Muscle of leg (tissue), 11 donors: ENCODE data around the gene IRS1. TPM values are rescaled to one million over a fixed set of nuclear protein-coding genes. Genes with fewer than 3 reads are reported as not detected.
A peak's percentile ranks its signal among the peaks of the same experiment; 100 is the strongest.

Experiments used
- DNase-seq: peaks from one replicate; pipeline ENCODE4 v3.0.0; 2013
- H3K27ac ChIP-seq: one replicate; pipeline ENCODE4 v1.5.1; 2013; ENCODE audit warnings: mild to moderate bottlenecking, low read length, control low read depth
- H3K27me3 ChIP-seq: one replicate; pipeline ENCODE4 v1.6.1; 2013; ENCODE audit warnings: low read length; ENCODE audit not compliant: control insufficient read depth, insufficient read depth
- H3K36me3 ChIP-seq: one replicate; pipeline ENCODE4 v1.6.1; 2013; ENCODE audit warnings: low read length; ENCODE audit not compliant: control insufficient read depth, insufficient read depth
- H3K4me1 ChIP-seq: one replicate; pipeline ENCODE4 v1.6.1; 2013; ENCODE audit warnings: low read length; ENCODE audit not compliant: control insufficient read depth, insufficient read depth
- H3K4me3 ChIP-seq: one replicate; pipeline ENCODE4 v1.5.1; 2013; ENCODE audit warnings: low read length, control low read depth
- H3K9me3 ChIP-seq: replicated peaks from 2 replicates; pipeline ENCODE4 v1.6.1; 2013; ENCODE audit warnings: low read depth, low read length; ENCODE audit not compliant: control insufficient read depth
- WGBS: methylation state at CpG from one replicate; pipeline ENCODE4 v1.1.5; 2013; ENCODE audit warnings: missing lambda C conversion rate; ENCODE audit not compliant: insufficient coverage; 5-methylcytosine and 5-hydroxymethylcytosine counted together
- polyA plus RNA-seq, 8 donors: library from polyadenylated mRNA; unstranded; fragments of 120-200 nt; gene quantifications; one replicate each; pipeline versions ENCODE4 v1.2.1 to v1.2.3, GENCODE V29; 2013; ENCODE audit warnings: inconsistent platforms in 1 of 8, low replicate concordance in 1 of 8; ENCODE audit not compliant: insufficient read length in 8 of 8, insufficient read depth in 1 of 8
- total RNA-seq: library from RNA; stranded (reverse); fragments of 120-200 nt; gene quantifications from one replicate; pipeline ENCODE4 v1.2.4, GENCODE V29; 2013

IRS1 gene
- total and polyA plus RNA-seq, 9 donors: 9.2 to 22.1 (median 14.3) TPM

DNA sequence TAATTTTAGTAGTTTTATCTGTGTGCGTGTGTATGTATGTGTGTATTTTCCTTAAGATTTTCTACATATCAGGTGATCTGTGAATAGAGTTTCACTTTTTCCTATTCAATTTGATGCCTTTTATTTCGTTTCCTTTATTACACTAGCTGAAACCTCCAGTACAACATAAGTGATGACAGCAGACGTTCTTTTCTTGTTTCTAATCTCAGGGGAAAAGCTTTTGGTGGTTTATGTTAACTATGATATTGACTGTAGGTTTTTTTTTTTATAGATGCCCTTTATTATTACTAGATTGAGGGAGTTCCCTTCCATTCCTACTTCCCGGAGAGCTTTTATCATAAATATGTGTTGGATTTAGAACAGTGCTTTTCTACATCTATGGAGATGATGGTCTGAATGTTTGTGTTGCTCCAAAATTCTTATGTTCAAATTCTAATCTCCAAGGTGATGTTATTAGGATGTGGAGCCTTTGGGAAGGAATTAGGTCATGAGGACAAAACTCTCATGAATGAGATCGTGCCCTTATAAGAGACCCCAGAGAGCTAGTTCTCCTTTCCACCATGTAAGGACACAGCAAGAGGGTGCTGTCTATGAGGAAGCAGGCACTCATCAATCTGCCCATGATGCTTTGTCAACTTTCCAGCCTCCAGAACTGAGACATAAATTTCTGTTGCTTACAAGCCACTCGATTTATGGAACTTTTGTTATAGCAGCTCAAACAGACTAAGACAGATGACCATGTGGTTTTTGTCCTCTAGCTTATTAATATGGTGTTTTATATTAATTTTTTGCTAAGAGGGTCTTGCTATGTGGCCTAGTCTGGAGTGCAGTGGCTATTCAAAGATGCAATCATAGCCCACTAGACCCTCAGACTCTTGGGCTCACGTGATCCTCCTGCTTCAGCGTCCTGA is 30.4 kb upstream of the IRS1 start:
- DNase-seq: no peak
- no peaks in the 10 kb centered on the region for H3K27me3 ChIP-seq
- no CpG with 5 or more reads among the region's 8 CpGs for WGBS

GRCh38 chr2:226828191-226828590 is 28.6 kb upstream of the IRS1 start:
- Histone ChIP-seq H3K27me3 (no peaks in the 10 kb centered on the region), H3K9me3 (no peaks in the 10 kb centered on the region), H3K4me1 (no peaks in the 10 kb centered on the region), H3K4me3 (no peak overlapping the region), H3K36me3 (no peaks in the 10 kb centered on the region), H3K27ac (no peak overlapping the region)
- WGBS: no CpG with 5 or more reads among the region's 2 CpGs
- DNase-seq: no peak

More for the DNA sequence above, 30.4 kb upstream of the IRS1 start:
- H3K4me1 ChIP-seq: peaks cover 4% of the 10 kb centered on the region
- H3K9me3 ChIP-seq: no peaks in the 10 kb centered on the region
- H3K4me3 ChIP-seq: no peak overlapping the region
- H3K36me3 ChIP-seq: no peaks in the 10 kb centered on the region
- H3K27ac ChIP-seq: no peak overlapping the region

DNA sequence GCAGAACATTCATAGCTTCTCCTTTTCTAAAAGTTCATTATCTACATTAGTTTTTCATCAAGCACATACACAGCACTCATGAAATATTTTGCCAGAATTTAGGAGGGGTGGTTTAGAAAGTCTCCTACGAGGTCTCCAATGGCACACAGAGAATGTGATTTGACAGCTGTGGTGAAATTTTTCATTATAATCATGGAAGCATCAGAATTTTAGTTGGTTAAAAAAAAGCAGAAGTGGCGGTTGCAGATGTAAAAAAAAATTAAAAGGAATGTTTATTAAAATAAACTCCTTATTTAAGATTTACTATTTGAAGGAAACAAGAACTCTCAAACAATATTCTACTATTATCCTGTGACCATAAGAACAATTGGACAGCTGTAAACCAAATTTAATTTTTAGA is 25.4 kb upstream of the IRS1 start:
- Histone ChIP-seq H3K27me3 (no peaks in the 10 kb centered on the region), H3K9me3 (no peaks in the 10 kb centered on the region), H3K36me3 (no peaks in the 10 kb centered on the region), H3K4me1 (no peaks in the 10 kb centered on the region), H3K27ac (no peak overlapping the region), H3K4me3 (no peak overlapping the region)
- no peak for DNase-seq
- WGBS: no CpG with 5 or more reads among the region's 2 CpGs

DNA sequence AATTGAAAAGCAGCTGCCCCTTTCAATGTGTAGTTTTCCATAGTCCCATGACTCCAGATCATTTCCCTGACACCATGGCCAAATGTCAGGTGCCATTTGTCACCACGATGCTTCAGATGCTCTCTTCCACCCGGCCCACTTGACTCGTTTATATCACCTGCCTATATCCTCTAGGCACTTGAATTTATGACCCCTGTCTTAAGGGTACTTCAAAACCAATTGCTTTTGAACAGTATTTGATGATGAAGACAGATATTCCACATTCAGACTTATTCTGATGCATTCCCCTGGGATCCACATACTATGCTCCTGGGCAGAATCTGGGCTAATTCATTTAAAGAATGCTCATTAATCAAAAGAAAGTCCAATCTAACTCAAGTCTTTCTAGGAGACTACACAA is 19.3 kb upstream of the IRS1 start:
- Histone ChIP-seq H3K4me1 (no peaks in the 10 kb centered on the region), H3K36me3 (no peaks in the 10 kb centered on the region), H3K27me3 (no peaks in the 10 kb centered on the region), H3K9me3 (no peaks in the 10 kb centered on the region), H3K27ac (no peak overlapping the region), H3K4me3 (no peak overlapping the region)
- no peak for DNase-seq
- no CpG with 5 or more reads among the region's 3 CpGs for WGBS

- Histone ChIP-seq H3K4me3 (no peak overlapping the region), H3K4me1 (no peaks in the 10 kb centered on the region), H3K9me3 (no peaks in the 10 kb centered on the region), H3K27ac (no peak overlapping the region), H3K36me3 (no peaks in the 10 kb centered on the region), H3K27me3 (no peaks in the 10 kb centered on the region)
- DNase-seq: no peak
- WGBS: no CpG with 5 or more reads among the region's 1 CpG
These were observed 13.6 kb upstream of the IRS1 start for GRCh38 chr2:226813148-226813701.

DNA sequence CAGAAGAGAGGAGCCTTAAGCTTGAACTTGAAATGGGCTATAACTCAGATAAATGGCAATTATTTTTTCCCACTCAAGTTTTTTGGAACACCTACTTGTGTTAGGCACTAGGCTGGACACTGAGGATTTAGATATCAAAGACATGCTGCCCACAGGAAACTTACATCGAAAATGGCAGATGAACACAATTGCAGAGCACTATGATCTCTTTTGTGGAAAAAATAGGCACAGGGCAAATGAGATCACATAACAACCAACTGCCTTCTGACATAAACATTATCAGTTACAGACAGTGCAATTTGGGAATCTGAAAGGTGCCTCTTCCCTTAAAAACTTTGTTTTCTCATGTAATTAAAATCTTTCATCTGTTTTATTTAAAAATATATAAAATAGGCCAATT is 3.8 kb upstream of the IRS1 start:
- no CpG with 5 or more reads among the region's 1 CpG for WGBS
- no peaks in the 10 kb centered on the region for H3K9me3 ChIP-seq
- peaks cover 16% of the 10 kb centered on the region for H3K4me1 ChIP-seq
- no peaks in the 10 kb centered on the region for H3K36me3 ChIP-seq
- H3K4me3 ChIP-seq: no peak overlapping the region
- H3K27me3 ChIP-seq: peaks cover 20% of the 10 kb centered on the region
- DNase-seq: no peak
- no peak overlapping the region for H3K27ac ChIP-seq

DNA sequence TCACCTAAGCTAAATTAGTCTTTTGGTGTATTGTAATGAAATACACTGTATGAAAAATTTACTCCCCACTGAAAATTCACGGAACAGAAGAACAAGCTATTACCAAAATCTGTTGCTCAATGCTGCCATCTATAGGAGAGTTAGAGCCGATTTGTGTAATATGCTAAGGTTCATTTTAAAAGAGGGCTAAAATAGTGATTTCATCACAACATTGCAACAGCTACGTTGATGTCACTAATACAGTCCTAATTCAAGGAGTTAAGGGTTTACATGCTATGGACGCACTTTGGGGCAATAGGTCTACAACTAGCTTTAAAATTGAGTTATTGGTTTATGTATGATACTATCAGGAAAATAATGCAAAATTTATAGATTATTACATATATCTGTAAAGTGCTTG is 3.0 kb upstream of the IRS1 start:
- Histone ChIP-seq H3K4me1 (peaks cover 24% of the 10 kb centered on the region), H3K27me3 (peaks cover 24% of the 10 kb centered on the region), H3K9me3 (no peaks in the 10 kb centered on the region), H3K27ac (no peak overlapping the region), H3K4me3 (no peak overlapping the region), H3K36me3 (peaks cover 5% of the 10 kb centered on the region)
- DNase-seq: peak; percentile 89
- WGBS: no CpG with 5 or more reads among the region's 4 CpGs

- peaks cover 24% of the 10 kb centered on the region for H3K27me3 ChIP-seq
- peaks cover 18% of the 10 kb centered on the region for H3K36me3 ChIP-seq
- no peak overlapping the region for H3K4me3 ChIP-seq
- WGBS: 15% methylated on average over 26 of the region's 33 CpGs
- H3K4me1 ChIP-seq: peaks cover 37% of the 10 kb centered on the region
- peak; percentile 71 for DNase-seq
- no peaks in the 10 kb centered on the region for H3K9me3 ChIP-seq
- H3K27ac ChIP-seq: peak overlapping the region; percentile 37
These were observed 1.5 kb upstream of the IRS1 start for GRCh38 chr2:226800941-226801784.

GRCh38 chr2:226799976-226800940 is 638 bp upstream of the IRS1 start:
- DNase-seq: no peak
- H3K36me3 ChIP-seq: peaks cover 27% of the 10 kb centered on the region

More at GRCh38 chr2:226799976-226800940, 638 bp upstream of the IRS1 start:
- Histone ChIP-seq H3K27me3 (peaks cover 24% of the 10 kb centered on the region), H3K4me1 (peaks cover 46% of the 10 kb centered on the region), H3K27ac (peak overlapping the region; percentile 62), H3K9me3 (no peaks in the 10 kb centered on the region), H3K4me3 (peak overlapping the region; percentile 41)
- 4% methylated on average over 26 of the region's 39 CpGs for WGBS
